ENCODE measurements around the gene ZNF22.

Gene ZNF22

GRCh38 chr10:44962870-44963738, 37.6 kb upstream of the ZNF22 start:
- peak; percentile 55 for DNase-seq (ENCODE audit: extremely low read depth, insufficient read length)
- peak overlapping the region; percentile 33 for H3K4me3 ChIP-seq (replicated peaks; ENCODE audit: low read depth, low read length)
- peak; percentile 28 for TF ChIP-seq CTCF (IDR thresholded peaks at IDR 0.05; ENCODE audit: insufficient read depth, low read length, poor library complexity, severe bottlenecking)
- no peaks in the 10 kb centered on the region for H3K27me3 ChIP-seq (replicated peaks; ENCODE audit: control insufficient read depth, insufficient read depth, low read length)
- no peaks in the 10 kb centered on the region for H3K36me3 ChIP-seq (ENCODE audit: control insufficient read depth, insufficient read depth, low read length)

- DNase-seq (ENCODE audit: extremely low read depth, insufficient read length): peak; percentile 66
- H3K4me3 ChIP-seq (replicated peaks; ENCODE audit: low read depth, low read length): peak overlapping the region; percentile 33
- no peaks in the 10 kb centered on the region for H3K36me3 ChIP-seq (ENCODE audit: control insufficient read depth, insufficient read depth, low read length)
- no peaks in the 10 kb centered on the region for H3K27me3 ChIP-seq (replicated peaks; ENCODE audit: control insufficient read depth, insufficient read depth, low read length)
- TF ChIP-seq CTCF (IDR thresholded peaks at IDR 0.05; ENCODE audit: insufficient read depth, low read length, poor library complexity, severe bottlenecking): peak; percentile 3
Observed at GRCh38 chr10:44963772-44964633, 36.7 kb upstream of the ZNF22 start.

DNA sequence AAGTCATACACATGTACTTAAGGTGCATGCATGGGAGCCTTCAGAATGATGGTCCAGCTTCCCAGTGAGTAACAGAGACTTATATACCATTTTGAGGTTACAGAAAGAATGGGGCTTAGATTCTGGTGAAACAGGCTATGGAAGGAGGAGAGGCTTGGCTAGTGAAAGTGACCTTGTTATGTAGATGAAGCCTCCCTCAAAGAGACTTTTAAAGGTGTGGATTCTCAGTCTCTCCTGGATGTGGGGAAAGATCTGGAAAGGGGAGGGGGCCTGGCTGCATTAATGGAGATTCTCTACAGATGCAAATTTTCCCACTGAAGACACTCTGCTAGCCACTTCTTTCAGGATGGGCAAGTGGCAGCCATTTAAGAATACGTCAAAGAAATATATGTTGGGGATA, 35.6 kb upstream of the ZNF22 start:
- Histone ChIP-seq H3K27me3 (replicated peaks; ENCODE audit: control insufficient read depth, insufficient read depth, low read length) (no peaks in the 10 kb centered on the region), H3K36me3 (ENCODE audit: control insufficient read depth, insufficient read depth, low read length) (peaks cover 4% of the 10 kb centered on the region), H3K4me3 (replicated peaks; ENCODE audit: low read depth, low read length) (no peak overlapping the region)
- no peak for TF ChIP-seq CTCF (IDR thresholded peaks at IDR 0.05; ENCODE audit: insufficient read depth, low read length, poor library complexity, severe bottlenecking)
- no peak for DNase-seq (ENCODE audit: extremely low read depth, insufficient read length)

- no peak overlapping the region for H3K4me3 ChIP-seq (replicated peaks; ENCODE audit: low read depth, low read length)
- DNase-seq (ENCODE audit: extremely low read depth, insufficient read length): no peak
Observed at GRCh38 chr10:44965651-44966097, 35.0 kb upstream of the ZNF22 start.

More at GRCh38 chr10:44965651-44966097, 35.0 kb upstream of the ZNF22 start:
- no peaks in the 10 kb centered on the region for H3K27me3 ChIP-seq (replicated peaks; ENCODE audit: control insufficient read depth, insufficient read depth, low read length)
- peaks cover 6% of the 10 kb centered on the region for H3K36me3 ChIP-seq (ENCODE audit: control insufficient read depth, insufficient read depth, low read length)
- TF ChIP-seq CTCF (IDR thresholded peaks at IDR 0.05; ENCODE audit: insufficient read depth, low read length, poor library complexity, severe bottlenecking): no peak
